A204.1 (cell line): Measurements from ENCODE around the gene KIF11.
"Not testable (repeated sequence)": the region's sequence is repeated elsewhere in the genome, so short reads cannot be mapped to it uniquely, and the experiment has no call there.

ENCODE experiments used
- FAIRE-seq: peaks from 2 replicates; lab custom pipeline; 2012; peaks lifted over from hg19 to GRCh38; lab: Jason Lieb, UNC

The KIF11 gene

GRCh38 chr10:92592761-92593618, at the start of gene KIF11:
TSS of gene KIF11 (plus strand) at chr10:92593130. CDS start at chr10:92593376, 246 bp downstream.
- FAIRE-seq, result peak; percentile 99

GRCh38 chr10:92544296-92544695, 48.6 kb upstream of the KIF11 start:
- FAIRE-seq, result no peak

GRCh38 chr10:92545556-92545955, 47.4 kb upstream of the KIF11 start:
- FAIRE-seq, result no peak

DNA sequence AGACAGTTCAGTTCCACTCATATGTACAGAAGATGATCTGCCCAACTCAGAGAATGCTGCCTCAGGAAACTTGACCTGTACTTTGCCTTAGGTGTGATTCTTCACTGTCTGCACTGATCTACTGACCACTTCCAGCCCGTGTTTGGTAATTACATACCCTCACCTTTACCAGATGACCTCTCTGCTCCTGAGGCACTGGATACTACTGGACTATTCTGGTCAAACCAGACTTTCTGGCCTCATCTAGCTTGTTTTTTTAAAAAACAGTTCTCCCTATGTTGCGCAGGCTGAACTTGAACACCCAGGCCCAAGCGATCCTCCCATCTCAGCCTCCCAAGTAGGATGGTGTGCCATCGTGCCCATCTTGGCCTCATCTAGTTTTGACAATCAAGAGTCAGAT, 45.3 kb upstream of the KIF11 start:
- no peak for FAIRE-seq

DNA sequence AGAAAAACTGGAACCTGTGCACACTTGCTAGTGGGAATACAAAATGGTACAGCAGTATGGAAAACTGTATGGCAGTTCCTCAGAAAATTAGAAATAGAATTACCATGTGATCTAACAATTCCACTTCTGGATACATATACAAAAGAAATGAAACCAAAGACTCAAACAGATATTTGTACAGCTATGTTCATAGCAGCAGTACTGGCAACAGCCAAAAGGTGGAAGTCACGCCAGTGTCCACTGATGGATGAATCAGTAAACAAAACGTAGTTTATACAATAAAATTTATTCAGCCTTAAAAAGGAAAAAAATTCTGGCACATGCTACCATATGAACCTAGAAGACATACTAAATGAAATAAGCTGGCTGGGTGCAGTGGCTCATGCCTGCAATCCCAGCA, 42.0 kb upstream of the KIF11 start:
- FAIRE-seq, result no peak

DNA sequence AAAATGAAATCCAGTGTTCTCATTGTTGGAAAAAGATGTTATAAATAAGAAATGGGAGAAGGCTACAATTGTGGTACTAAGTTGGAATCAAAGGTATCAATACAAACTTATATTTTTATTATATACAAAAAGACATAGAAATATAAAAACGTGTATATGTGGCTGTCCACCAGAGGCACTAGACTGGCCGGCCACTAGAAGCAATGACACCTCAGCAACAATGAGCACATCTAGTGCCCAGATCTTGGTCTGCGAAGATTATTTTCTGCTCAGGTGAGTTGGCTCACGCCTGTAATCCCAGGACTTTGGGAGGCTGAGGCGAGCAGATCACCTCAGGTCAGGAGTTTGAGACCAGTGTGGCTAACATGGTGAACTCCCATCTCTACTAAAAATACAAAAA, 40.6 kb upstream of the KIF11 start:
- FAIRE-seq, result no peak

DNA sequence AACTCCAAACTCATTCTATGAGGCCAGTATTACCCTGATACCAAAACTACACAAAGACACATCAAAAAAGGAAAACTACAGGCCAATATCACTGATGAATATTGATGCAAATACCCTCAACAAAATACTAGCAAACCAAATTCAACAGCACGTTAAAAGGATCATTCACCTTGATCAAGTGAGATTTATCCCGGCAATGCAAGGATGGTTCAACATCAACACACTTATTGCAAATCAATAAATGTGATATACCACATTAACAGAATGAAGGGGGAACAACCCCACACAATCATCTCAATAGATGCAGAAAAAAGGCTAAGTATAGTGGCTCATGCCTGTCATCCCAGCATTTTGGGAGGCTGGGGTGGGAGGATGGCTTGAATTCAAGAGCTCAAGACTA, 39.0 kb upstream of the KIF11 start:
- FAIRE-seq, result no peak

DNA sequence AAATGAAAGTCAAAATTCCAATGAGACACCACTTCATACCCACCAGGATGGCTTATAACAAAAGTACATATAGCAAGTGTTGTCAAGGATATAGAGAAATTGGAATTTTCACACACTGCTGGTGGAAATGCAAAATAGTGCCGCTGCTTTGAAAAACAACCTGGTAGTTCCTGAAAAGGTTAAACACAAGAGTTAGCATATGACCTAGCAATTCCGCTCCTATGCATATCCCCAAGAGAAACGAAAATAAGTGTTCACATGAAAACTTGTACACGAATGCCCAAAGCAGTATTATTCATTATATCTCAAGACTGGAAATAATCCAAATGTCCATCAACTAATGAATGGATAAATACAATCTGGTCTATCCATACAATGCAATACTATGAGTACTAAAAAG, 33.9 kb upstream of the KIF11 start:
- FAIRE-seq, result no peak

DNA sequence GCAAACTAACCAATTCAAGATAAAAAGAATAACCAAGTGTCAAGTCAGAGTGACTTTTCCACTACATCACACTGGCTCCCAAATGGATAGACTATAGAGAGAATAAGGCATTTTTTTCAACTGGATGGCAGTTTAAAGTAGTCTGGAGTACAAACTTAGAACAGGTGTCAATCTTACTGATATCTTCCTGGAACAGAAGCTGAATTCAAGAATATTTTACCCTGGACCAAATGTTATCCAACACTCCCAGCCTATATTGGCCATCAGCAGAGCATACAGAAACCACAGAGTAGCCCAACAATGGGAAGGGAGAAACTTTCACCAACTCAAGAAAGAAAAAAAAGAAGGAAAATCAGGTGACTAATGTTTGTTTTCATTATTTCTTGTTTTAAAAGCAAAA, 30.5 kb upstream of the KIF11 start:
- FAIRE-seq, result no peak

GRCh38 chr10:92567952-92568600, 24.9 kb upstream of the KIF11 start:
- no peak for FAIRE-seq

DNA sequence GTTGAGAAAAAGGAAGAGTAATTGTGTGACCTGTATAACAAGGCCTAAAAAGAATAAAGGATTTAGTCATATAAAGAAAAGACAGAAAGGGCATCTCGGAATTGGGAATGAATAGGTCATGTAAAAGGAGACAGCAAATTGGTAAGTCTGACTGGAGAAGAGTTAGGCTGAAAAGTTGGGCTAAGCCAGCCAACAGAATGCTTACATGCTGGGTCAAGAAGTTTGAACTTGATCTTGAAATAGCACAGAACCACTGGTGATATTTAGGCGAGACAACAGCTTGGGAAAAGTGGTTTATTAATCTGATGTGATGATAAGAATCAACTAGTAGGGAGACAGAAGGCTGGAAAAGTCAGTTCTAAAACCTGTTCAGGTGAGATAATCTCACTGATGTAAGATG, 23.9 kb upstream of the KIF11 start:
- FAIRE-seq, result no peak

GRCh38 chr10:92569663-92570062, 23.3 kb upstream of the KIF11 start:
- FAIRE-seq, result not testable (repeated sequence)

DNA sequence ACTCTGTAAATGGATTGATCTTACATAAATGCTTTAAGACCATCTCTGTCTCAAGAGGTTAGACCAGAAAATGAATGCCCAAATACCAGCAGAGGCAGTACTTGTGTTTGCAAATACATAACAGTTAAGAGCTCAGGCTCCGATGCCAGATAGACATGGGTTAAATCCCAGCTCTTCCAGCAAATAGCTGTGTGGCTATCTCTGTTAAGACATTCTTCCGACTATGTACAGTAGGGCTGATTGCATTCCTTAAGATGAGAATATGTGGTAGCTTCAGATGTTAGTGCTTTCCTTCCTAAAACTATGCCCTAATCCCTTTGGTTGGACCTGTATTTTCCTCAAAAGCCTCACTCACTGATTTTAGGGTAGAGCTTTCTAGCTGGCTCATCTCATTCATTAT, 21.3 kb upstream of the KIF11 start:
- FAIRE-seq, result no peak

DNA sequence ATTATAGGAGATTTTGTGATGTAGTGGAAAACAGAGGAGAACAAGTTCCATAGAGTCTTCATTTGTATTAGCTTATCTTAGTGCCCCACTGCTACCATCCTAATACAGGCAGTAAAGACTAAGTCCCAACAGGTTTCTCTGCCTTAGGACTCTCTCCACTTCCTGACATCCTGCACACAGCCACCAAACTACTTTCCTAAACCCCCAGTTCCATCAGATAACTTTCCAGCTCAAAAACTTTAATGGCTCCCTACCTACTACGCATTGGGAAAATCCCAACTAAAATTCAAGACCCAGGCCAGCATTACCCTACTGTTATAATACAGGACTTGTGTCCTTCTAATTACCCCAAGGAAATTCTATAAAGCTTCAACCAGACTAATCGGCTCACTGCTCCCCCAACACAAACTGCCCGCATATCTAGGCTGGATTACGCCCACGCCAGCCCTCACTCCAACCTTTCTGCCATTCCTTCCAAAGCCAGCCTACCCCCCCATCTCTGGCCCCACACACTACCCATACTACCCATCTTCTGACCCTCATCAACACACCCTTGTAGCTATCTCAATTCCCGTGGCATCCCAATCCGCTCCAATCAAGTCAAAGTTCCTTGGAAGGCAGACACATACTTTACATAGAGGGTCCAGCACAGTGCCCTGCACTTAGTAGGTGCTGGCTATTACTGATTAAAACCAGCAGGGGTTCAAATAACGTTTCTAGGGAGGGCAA, 20.4 kb upstream of the KIF11 start:
- FAIRE-seq, result no peak

GRCh38 chr10:92573091-92573797, 19.7 kb upstream of the KIF11 start:
- no peak for FAIRE-seq

- no peak for FAIRE-seq
Observed at GRCh38 chr10:92573798-92574547, 19.0 kb upstream of the KIF11 start, which contains the start of gene IDE. TSS of gene IDE (minus strand) at chr10:92574093. CDS start at chr10:92574019, 74 bp downstream.

- no peak for FAIRE-seq
Observed at GRCh38 chr10:92574548-92575261, 18.2 kb upstream of the KIF11 start.

- no peak for FAIRE-seq
Observed at GRCh38 chr10:92575961-92576360, 17.0 kb upstream of the KIF11 start.

DNA sequence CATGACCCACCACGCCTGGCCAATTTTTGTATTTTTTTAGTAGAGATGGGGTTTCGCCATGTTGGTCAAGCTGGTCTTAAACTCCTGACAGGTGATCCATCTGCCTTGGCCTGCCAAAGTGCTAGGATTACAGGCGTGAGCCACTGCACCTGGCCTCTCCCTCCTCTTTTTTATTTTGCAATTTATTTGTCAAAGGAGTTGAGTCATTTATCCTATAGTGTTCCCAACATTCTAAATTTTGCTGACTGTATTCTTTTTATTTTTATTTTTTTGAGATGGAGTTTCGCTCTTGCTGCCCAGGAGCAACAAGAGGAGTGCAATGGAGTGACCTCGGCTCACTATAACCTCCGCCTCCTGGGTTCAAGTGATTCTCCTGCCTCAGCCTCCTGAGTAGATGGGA, 10.6 kb upstream of the KIF11 start:
- not testable (repeated sequence) for FAIRE-seq

GRCh38 chr10:92590623-92591549, 2.0 kb upstream of the KIF11 start:
- no peak for FAIRE-seq
